H9 (cell line): ENCODE results near the gene CELSR2. TPM values are rescaled to one million over a fixed set of nuclear protein-coding genes. Genes with fewer than 3 reads are reported as not detected.
A peak's percentile ranks its signal among the peaks of the same experiment; 100 is the strongest.

Source experiments
- DNase-seq: peaks from one replicate; pipeline ENCODE4 v3.0.0-alpha.2; 2017
- H2AFZ ChIP-seq: one replicate; pipeline ENCODE4 v1.6.1; 2013; ENCODE audit warnings: mild to moderate bottlenecking, low read length, control low read depth, moderate library complexity
- H2AK5ac ChIP-seq: 2 replicates; pipeline ENCODE4 v1.6.1; 2013; ENCODE audit warnings: low read length, control low read depth, mixed read lengths; ENCODE audit not compliant: insufficient read length
- H2BK120ac ChIP-seq: one replicate; pipeline ENCODE4 v1.6.1; 2013; ENCODE audit warnings: low read depth, mild to moderate bottlenecking, low read length, control low read depth, inconsistent platforms; ENCODE audit not compliant: poor library complexity, severe bottlenecking
- H2BK12ac ChIP-seq: 2 replicates; pipeline ENCODE4 v1.6.1; 2013; ENCODE audit warnings: low read length, control low read depth, mixed read lengths, low read depth; ENCODE audit not compliant: insufficient read length
- H2BK15ac ChIP-seq: 2 replicates; pipeline ENCODE4 v1.6.1; 2013; ENCODE audit warnings: low read depth, low read length, control low read depth
- H2BK20ac ChIP-seq: one replicate; pipeline ENCODE4 v1.6.1; 2013; ENCODE audit warnings: low read depth, mild to moderate bottlenecking, low read length, control low read depth, inconsistent platforms; ENCODE audit not compliant: poor library complexity, severe bottlenecking
- H2BK5ac ChIP-seq: 2 replicates; pipeline ENCODE4 v1.6.1; 2013; ENCODE audit warnings: low read length, control low read depth, mixed read lengths; ENCODE audit not compliant: insufficient read length
- H3K14ac ChIP-seq: 2 replicates; pipeline ENCODE4 v1.6.1; 2013; ENCODE audit warnings: low read length, control low read depth; ENCODE audit not compliant: insufficient read depth
- H3K18ac ChIP-seq: 2 replicates; pipeline ENCODE4 v1.6.1; 2013; ENCODE audit warnings: low read depth, mild to moderate bottlenecking, mixed read lengths, low read length, control low read depth; ENCODE audit not compliant: insufficient read length
- H3K23ac ChIP-seq: 2 replicates; pipeline ENCODE4 v1.6.1; 2013; ENCODE audit warnings: low read length, control low read depth, mixed read lengths, low read depth; ENCODE audit not compliant: insufficient read length
- H3K23me2 ChIP-seq: 2 replicates; pipeline ENCODE4 v1.6.1; 2013; ENCODE audit warnings: low read depth, mild to moderate bottlenecking, mixed read lengths, low read length, control low read depth; ENCODE audit not compliant: insufficient read length, poor library complexity, severe bottlenecking
- H3K27ac ChIP-seq: 2 replicates; pipeline ENCODE4 v1.5.1; 2013; ENCODE audit warnings: low read length, control low read depth, mixed read lengths, low read depth; ENCODE audit not compliant: insufficient read length
- H3K27me3 ChIP-seq: 2 replicates; pipeline ENCODE4 v1.6.1; 2013; ENCODE audit warnings: low read length, control low read depth, inconsistent platforms; ENCODE audit not compliant: insufficient read depth
- H3K4ac ChIP-seq: 2 replicates; pipeline ENCODE4 v1.6.1; 2013; ENCODE audit warnings: low read depth, mild to moderate bottlenecking, control low read depth, inconsistent platforms, low read length, moderate library complexity
- H3K4me1 ChIP-seq: 2 replicates; pipeline ENCODE4 v1.6.1; 2013; ENCODE audit warnings: low read length, control low read depth, inconsistent platforms; ENCODE audit not compliant: insufficient read depth
- H3K4me2 ChIP-seq: 2 replicates; pipeline ENCODE4 v1.6.1; 2013; ENCODE audit warnings: low read length, control low read depth, mixed read lengths; ENCODE audit not compliant: insufficient read length, insufficient read depth
- H3K56ac ChIP-seq: 2 replicates; pipeline ENCODE4 v1.6.1; 2013; ENCODE audit warnings: low read depth, mild to moderate bottlenecking, mixed read lengths, low read length, control low read depth; ENCODE audit not compliant: insufficient read length
- H3K79me1 ChIP-seq: 2 replicates; pipeline ENCODE4 v1.6.1; 2013; ENCODE audit warnings: low read depth, mild to moderate bottlenecking, moderate library complexity, low read length, control low read depth, inconsistent platforms; ENCODE audit not compliant: insufficient read depth, poor library complexity, severe bottlenecking
- H3K79me2 ChIP-seq: 2 replicates; pipeline ENCODE4 v1.6.1; 2013; ENCODE audit warnings: low read length, control low read depth, inconsistent platforms; ENCODE audit not compliant: insufficient read depth
- H3K9ac ChIP-seq: 2 replicates; pipeline ENCODE4 v1.6.1; 2013; ENCODE audit warnings: low read length, control low read depth, mixed read lengths; ENCODE audit not compliant: insufficient read length; ENCODE audit errors: extremely low read depth
- H3K9me3 ChIP-seq: one replicate; pipeline ENCODE4 v1.6.1; 2013; ENCODE audit warnings: low read depth, low read length, inconsistent platforms; ENCODE audit not compliant: control insufficient read depth
- H3T11ph ChIP-seq: one replicate; pipeline ENCODE4 v1.6.1; 2013; ENCODE audit warnings: mild to moderate bottlenecking, low read length, control low read depth, inconsistent platforms
- H4K20me1 ChIP-seq: one replicate; pipeline ENCODE4 v1.6.1; 2013; ENCODE audit not compliant: control insufficient read depth, insufficient read length, insufficient read depth
- H4K5ac ChIP-seq: 2 replicates; pipeline ENCODE4 v1.6.1; 2013; ENCODE audit warnings: low read depth, mild to moderate bottlenecking, mixed read lengths, low read length, control low read depth; ENCODE audit not compliant: insufficient read length
- H4K8ac ChIP-seq: replicated peaks from 2 replicates; pipeline ENCODE4 v1.6.1; 2013; ENCODE audit warnings: low read length, control low read depth, mixed read lengths, low read depth; ENCODE audit not compliant: insufficient read length
- H4K91ac ChIP-seq: 2 replicates; pipeline ENCODE4 v1.6.1; 2013; ENCODE audit warnings: low read depth, mild to moderate bottlenecking, moderate library complexity, mixed read lengths, low read length, control low read depth; ENCODE audit not compliant: insufficient read length
- H3K27ac Mint-ChIP-seq, 3 experiments: 2 replicates in 2 of 3; 3 replicates in 1 of 3; pipeline ENCODE4 v1.8.0; 2020 to 2021; ENCODE audit warnings: mixed read lengths in 3 of 3, mild to moderate bottlenecking in 1 of 3, moderate library complexity in 1 of 3
- H3K27me3 Mint-ChIP-seq: 2 replicates; pipeline ENCODE4 v1.8.0; 2021; ENCODE audit warnings: low read depth, mild to moderate bottlenecking, moderate library complexity, mixed read lengths
- H3K36me3 Mint-ChIP-seq, 3 experiments: 2 replicates in 2 of 3; 3 replicates in 1 of 3; pipeline ENCODE4 v1.8.0; 2020 to 2021; ENCODE audit warnings: low read depth in 3 of 3, mixed read lengths in 3 of 3; ENCODE audit not compliant: insufficient read depth in 1 of 3
- H3K4me1 Mint-ChIP-seq, 2 experiments: 2 replicates each; pipeline ENCODE4 v1.8.0; 2020; ENCODE audit warnings: mixed read lengths in 2 of 2
- H3K4me3 Mint-ChIP-seq, 2 experiments: 2 replicates in 1 of 2; 3 replicates in 1 of 2; pipeline ENCODE4 v1.8.0; 2020 to 2021; ENCODE audit warnings: mild to moderate bottlenecking in 2 of 2, mixed read lengths in 2 of 2, moderate library complexity in 1 of 2
- H3K9me3 Mint-ChIP-seq, 2 experiments: 2 replicates in 1 of 2; 3 replicates in 1 of 2; pipeline ENCODE4 v1.8.0; 2020; ENCODE audit warnings: mild to moderate bottlenecking in 2 of 2, mixed read lengths in 2 of 2, moderate library complexity in 1 of 2
- WGBS: extraction: QIAGEN DNeasy Blood & Tissue Kit; methylation state at CpG from one replicate; pipeline ENCODE4 v1.1.7; 2013; ENCODE audit warnings: missing lambda C conversion rate, low lambda C conversion rate, mixed read lengths; ENCODE audit not compliant: insufficient read length; ENCODE audit errors: extremely low coverage; 5-methylcytosine and 5-hydroxymethylcytosine counted together
- total RNA-seq: library from RNA; stranded (reverse); gene quantifications from 2 replicates; pipeline ENCODE4 v1.2.1, GENCODE V29; 2021
- TF ChIP-seq, protein P1 (sequence below): fragments of 200-600 bp; sonication (generic); conservative IDR thresholded peaks from 3 replicates; pipeline ENCODE4 v1.8.0; 2021; ENCODE audit warnings: antibody characterized with exemption, mild to moderate bottlenecking

CELSR2 gene
- total RNA-seq, 1 experiment from 2014 or later = 29.2 TPM

DNA sequence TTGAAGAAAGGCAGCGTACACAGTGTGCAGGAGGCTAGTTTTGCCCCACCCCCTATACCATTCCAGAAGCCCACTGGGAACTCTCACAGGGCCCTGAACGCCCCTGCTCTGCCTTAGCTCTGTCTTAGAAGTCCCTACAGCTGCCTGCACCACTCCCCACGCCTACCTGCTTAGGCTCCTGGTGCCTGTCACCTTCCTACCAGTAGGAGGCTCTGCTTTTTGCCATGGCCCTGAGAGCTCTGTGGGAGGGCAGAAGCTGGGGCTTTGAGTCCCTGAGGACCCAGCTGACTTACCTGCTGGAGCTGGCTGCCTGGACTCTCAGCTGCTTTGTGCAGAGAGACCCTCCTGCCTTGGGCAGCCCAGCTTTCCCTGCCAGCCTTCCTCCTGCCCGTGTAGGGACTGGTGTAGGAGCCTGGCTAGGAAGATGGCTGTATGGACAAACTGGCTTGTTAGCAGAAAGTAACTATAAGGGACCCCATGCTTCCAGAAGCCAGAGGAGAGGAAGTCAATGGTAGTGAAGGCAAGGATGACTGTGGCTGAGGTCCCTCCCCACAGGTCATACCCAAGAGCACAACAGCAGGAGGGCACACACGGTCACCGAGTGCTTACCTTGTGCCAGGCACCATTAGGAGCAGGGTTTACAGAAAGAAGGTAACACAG lies 9.8 kb upstream of the CELSR2 start:
- H3K23me2 ChIP-seq = no peaks in the 10 kb centered on the region
- no peak overlapping the region for H3K4ac ChIP-seq
- H4K5ac ChIP-seq = no peak overlapping the region
- no peak overlapping the region for H3K9ac ChIP-seq
- H4K8ac ChIP-seq = no peak overlapping the region
- H4K91ac ChIP-seq = no peak overlapping the region
- no peak overlapping the region for H2BK5ac ChIP-seq
- H3K79me2 ChIP-seq = no peaks in the 10 kb centered on the region
- no peak overlapping the region for H3K56ac ChIP-seq
- H3K4me1 ChIP-seq = peaks cover 14% of the 10 kb centered on the region; the same call in 1 of the 2 replicates
- H2BK20ac ChIP-seq = no peak overlapping the region
- Mint-ChIP-seq H3K4me3 (no peak overlapping the region; a peak in 1 of 5 replicates), H3K9me3 (no peaks in the 10 kb centered on the region; a peak in 1 of 5 replicates), H3K36me3 (peaks cover 25 to 44% (median 42%) of the 10 kb centered on the region in 3 experiments; a peak in 6 of 7 replicates), H3K27me3 (peaks cover 7% of the 10 kb centered on the region), H3K27ac (peak overlapping the region; percentile 79 to 96 (median 84); a peak in 6 of 7 replicates), H3K4me1 (peaks cover 73 to 77% of the 10 kb centered on the region in 2 experiments)
- peak; percentile 89 for DNase-seq
- H3K23ac ChIP-seq = no peak overlapping the region
- H3T11ph ChIP-seq = no peak overlapping the region
- H3K18ac ChIP-seq = no peak overlapping the region
- no peak overlapping the region for H2BK15ac ChIP-seq
- H3K14ac ChIP-seq = no peak overlapping the region
- no peaks in the 10 kb centered on the region for H3K79me1 ChIP-seq
- no CpG with 5 or more reads among the region's 6 CpGs for WGBS
- no peak overlapping the region for H3K27ac ChIP-seq
- no peak overlapping the region for H2AK5ac ChIP-seq
- H3K9me3 ChIP-seq = no peaks in the 10 kb centered on the region
- H2AFZ ChIP-seq = no peak overlapping the region
- TF ChIP-seq, protein P1, sequence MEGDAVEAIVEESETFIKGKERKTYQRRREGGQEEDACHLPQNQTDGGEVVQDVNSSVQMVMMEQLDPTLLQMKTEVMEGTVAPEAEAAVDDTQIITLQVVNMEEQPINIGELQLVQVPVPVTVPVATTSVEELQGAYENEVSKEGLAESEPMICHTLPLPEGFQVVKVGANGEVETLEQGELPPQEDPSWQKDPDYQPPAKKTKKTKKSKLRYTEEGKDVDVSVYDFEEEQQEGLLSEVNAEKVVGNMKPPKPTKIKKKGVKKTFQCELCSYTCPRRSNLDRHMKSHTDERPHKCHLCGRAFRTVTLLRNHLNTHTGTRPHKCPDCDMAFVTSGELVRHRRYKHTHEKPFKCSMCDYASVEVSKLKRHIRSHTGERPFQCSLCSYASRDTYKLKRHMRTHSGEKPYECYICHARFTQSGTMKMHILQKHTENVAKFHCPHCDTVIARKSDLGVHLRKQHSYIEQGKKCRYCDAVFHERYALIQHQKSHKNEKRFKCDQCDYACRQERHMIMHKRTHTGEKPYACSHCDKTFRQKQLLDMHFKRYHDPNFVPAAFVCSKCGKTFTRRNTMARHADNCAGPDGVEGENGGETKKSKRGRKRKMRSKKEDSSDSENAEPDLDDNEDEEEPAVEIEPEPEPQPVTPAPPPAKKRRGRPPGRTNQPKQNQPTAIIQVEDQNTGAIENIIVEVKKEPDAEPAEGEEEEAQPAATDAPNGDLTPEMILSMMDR = peak; percentile 87
- no peak overlapping the region for H2BK12ac ChIP-seq
- no peak overlapping the region for H2BK120ac ChIP-seq
- no peak overlapping the region for H3K4me2 ChIP-seq
- no peaks in the 10 kb centered on the region for H4K20me1 ChIP-seq
- no peaks in the 10 kb centered on the region for H3K27me3 ChIP-seq
